Endothelial cell of umbilical vein (primary cell): ENCODE results near the gene H2AZ1. TPM values are rescaled to one million over a fixed set of nuclear protein-coding genes. Genes with fewer than 3 reads are reported as not detected.

Experiments
- BruUV-seq: library from RNA; stranded (reverse); fragments of 400-500 nt; replicated peaks from 2 replicates; lab custom pipeline; 2021; lab: Mats Ljungman, UMichigan
- CTCF ChIA-PET: fragments of 300-600, 350-600 bp; sonication (Branson Sonifier 250); formaldehyde crosslinking; loops from one replicate; lab custom pipeline; 2021; ENCODE audit warnings: antibody characterized with exemption, inconsistent platforms; lab: Charles Lee
- POLR2A ChIA-PET: fragments of 300-600, 350-600 bp; sonication (Branson Sonifier 250); formaldehyde crosslinking; loops from one replicate; lab custom pipeline; 2021; ENCODE audit warnings: antibody characterized with exemption, inconsistent platforms; lab: Charles Lee
- DNase-seq: peaks from one replicate; pipeline ENCODE4 v3.0.0-alpha.2; 2011; ENCODE audit warnings: low read depth, low spot score
- FAIRE-seq: peaks from 2 replicates; lab custom pipeline; 2011; peaks lifted over from hg19 to GRCh38; lab: Jason Lieb, UNC
- H2AFZ ChIP-seq: 2 replicates; pipeline ENCODE4 v1.6.0; 2012; ENCODE audit warnings: low read depth, low read length, control low read depth, inconsistent platforms
- H3K27ac ChIP-seq: 2 replicates; pipeline ENCODE4 v1.5.1; 2011; ENCODE audit warnings: low read depth, mild to moderate bottlenecking, control low read depth, low read length, moderate library complexity; ENCODE audit not compliant: insufficient read depth
- H3K27me3 ChIP-seq, 2 experiments: 2 replicates each; pipeline versions ENCODE4 v1.6.0 to v1.6.1; 2011; ENCODE audit warnings: low read length in 2 of 2, mixed read lengths in 1 of 2; ENCODE audit not compliant: control insufficient read depth in 2 of 2, insufficient read depth in 2 of 2
- H3K36me3 ChIP-seq, 2 experiments: 2 replicates in 1 of 2; 3 replicates in 1 of 2; pipeline ENCODE4 v1.5.1; 2011; ENCODE audit warnings: low read length in 2 of 2, mild to moderate bottlenecking in 1 of 2, moderate library complexity in 1 of 2; ENCODE audit not compliant: control insufficient read depth in 2 of 2, insufficient read depth in 2 of 2; ENCODE audit errors: extremely low read depth in 1 of 2
- H3K4me1 ChIP-seq: 3 replicates; pipeline ENCODE4 v1.5.1; 2011; ENCODE audit warnings: mild to moderate bottlenecking, low read length; ENCODE audit not compliant: control insufficient read depth, insufficient read depth; ENCODE audit errors: extremely low read depth
- H3K4me2 ChIP-seq: 2 replicates; pipeline ENCODE4 v1.6.1; 2011; ENCODE audit warnings: low read length, control low read depth, mixed read lengths; ENCODE audit not compliant: insufficient read depth
- H3K4me3 ChIP-seq, 3 experiments: fragments of 200-600 bp in 1 of 3; sonication (generic), shearing (Covaris generic) in 1 of 3; replicated peaks in 1 of 3; 2 replicates each; pipeline ENCODE4 v1.5.1; 2011 to 2016; ENCODE audit warnings: control low read depth in 3 of 3, low read length in 3 of 3, mild to moderate bottlenecking in 2 of 3, inconsistent platforms in 1 of 3, low read depth in 1 of 3, moderate library complexity in 1 of 3; ENCODE audit not compliant: insufficient read depth in 1 of 3
- H3K79me2 ChIP-seq: 2 replicates; pipeline ENCODE4 v1.6.0; 2012; ENCODE audit warnings: low read length, inconsistent platforms; ENCODE audit not compliant: control insufficient read depth, insufficient read depth
- H3K9ac ChIP-seq: replicated peaks from 2 replicates; pipeline ENCODE3; 2011; ENCODE audit warnings: low read length, control low read depth; ENCODE audit not compliant: insufficient read depth; ENCODE audit errors: extremely low read depth
- H3K9me1 ChIP-seq: replicated peaks from 3 replicates; pipeline ENCODE4 v1.6.0; 2011; ENCODE audit warnings: mild to moderate bottlenecking, low read length; ENCODE audit not compliant: control insufficient read depth, insufficient read depth; ENCODE audit errors: extremely low read depth
- H3K9me3 ChIP-seq: replicated peaks from 2 replicates; pipeline ENCODE4 v1.5.1; 2012; ENCODE audit warnings: low read length, inconsistent platforms; ENCODE audit not compliant: control insufficient read depth, insufficient read depth
- H4K20me1 ChIP-seq: replicated peaks from 2 replicates; pipeline ENCODE3; 2011; ENCODE audit warnings: mild to moderate bottlenecking, low read length; ENCODE audit not compliant: control insufficient read depth, insufficient read depth; ENCODE audit errors: extremely low read depth
- CTCF ChIP-seq, 2 donors: IDR thresholded peaks; 1 replicate in 1 of 2; 2 replicates in 1 of 2; pipeline ENCODE4 v1.5.1; 2011; ENCODE audit warnings: low read length in 2 of 2, mild to moderate bottlenecking in 2 of 2, moderate library complexity in 2 of 2, control low read depth in 1 of 2, inconsistent platforms in 1 of 2, low read depth in 1 of 2; ENCODE audit not compliant: insufficient read depth in 1 of 2; ENCODE audit errors: extremely low read depth in 1 of 2
- EZH2 ChIP-seq: IDR thresholded peaks from 2 replicates; pipeline ENCODE4 v1.6.1; 2012; ENCODE audit warnings: borderline replicate concordance, low read depth, mild to moderate bottlenecking, moderate library complexity, low read length, inconsistent platforms; ENCODE audit not compliant: severe bottlenecking
- FOS ChIP-seq: IDR thresholded peaks from 2 replicates; pipeline ENCODE4 v1.6.1; 2011; ENCODE audit warnings: mild to moderate bottlenecking, low read length, moderate library complexity, borderline replicate concordance; ENCODE audit not compliant: insufficient read depth
- GATA2 ChIP-seq: IDR thresholded peaks from 2 replicates; pipeline ENCODE4 v1.7.0; 2011; ENCODE audit warnings: low read depth, mild to moderate bottlenecking, moderate library complexity, mixed read lengths, low read length; ENCODE audit not compliant: insufficient read length, insufficient read depth
- JUN ChIP-seq: IDR thresholded peaks from 2 replicates; pipeline ENCODE4 v1.6.1; 2011; ENCODE audit warnings: borderline replicate concordance, low read depth; ENCODE audit not compliant: insufficient read length, insufficient read depth
- MYC ChIP-seq: IDR thresholded peaks from one replicate; pipeline ENCODE4 v1.6.1; 2011; ENCODE audit warnings: mild to moderate bottlenecking, low read depth, low read length
- POLR2A ChIP-seq: IDR thresholded peaks from 2 replicates; pipeline ENCODE4 v1.6.1; 2012; ENCODE audit warnings: low read depth, mild to moderate bottlenecking, control low read depth, low read length
- POLR2AphosphoS5 ChIP-seq: IDR thresholded peaks from 2 replicates; pipeline ENCODE4 v1.6.1; 2012; ENCODE audit warnings: low read depth, mild to moderate bottlenecking, control low read depth, low read length, moderate library complexity; ENCODE audit not compliant: insufficient read depth
- dilution Hi-C: fragments of 300-500 bp; cut with MboI; formaldehyde crosslinking; loops from one replicate; pipeline ENCODE4 v1.15.0; 2019; ENCODE audit warnings: low sequenced_read_pairs; ENCODE audit not compliant: extremely low pct_ligation_motif_present
- intact Hi-C: fragments of 100-400 bp; cut with micrococcal nuclease; formaldehyde crosslinking; loops from one replicate; pipeline ENCODE4 v1.10.0; 2022
- polyA plus RNA-seq, 4 experiments: library from polyadenylated mRNA; depleted of rRNA in 3 of 4; stranded (reverse) in 3 of 4; unstranded in 1 of 4; fragments of >200 nt; gene quantifications; 2 replicates each; pipeline versions ENCODE4 v1.2.1 to v1.2.3, GENCODE V29; 2011 to 2012; ENCODE audit warnings: missing spikeins in 1 of 4
- total RNA-seq: library from RNA; stranded (reverse); gene quantifications from 2 replicates; pipeline ENCODE4 v1.2.3, GENCODE V29; 2021
- TF ChIP-seq, protein P1 (sequence below): IDR thresholded peaks from 2 replicates; pipeline ENCODE4 v1.6.1; 2011; ENCODE audit not compliant: insufficient read depth, insufficient read length

The H2AZ1 gene
- total and polyA plus RNA-seq, 2 donors (not counting 3 experiments of a cell fraction or from before 2014, with no cell fraction given), result 682 to 715 TPM

GRCh38 chr4:99927566-99927965 lies 22.5 kb downstream of the H2AZ1 start:
- Histone ChIP-seq H3K4me1 (no peaks in the 10 kb centered on the region), H3K79me2 (peaks cover 48% of the 10 kb centered on the region), H3K9me1 (no peaks in the 10 kb centered on the region), H3K27me3 (no peaks in the 10 kb centered on the region), H3K4me2 (no peak overlapping the region), H3K27ac (no peak overlapping the region), H3K36me3 (peaks cover 0 to 6% of the 10 kb centered on the region in 2 experiments), H4K20me1 (peaks cover 4% of the 10 kb centered on the region), H2AFZ (no peak overlapping the region), H3K4me3 (no peak overlapping the region), H3K9ac (no peak overlapping the region), H3K9me3 (no peaks in the 10 kb centered on the region)
- no TSS peak for BruUV-seq
- TF ChIP-seq MYC, result no peak
- TF ChIP-seq, protein P1, sequence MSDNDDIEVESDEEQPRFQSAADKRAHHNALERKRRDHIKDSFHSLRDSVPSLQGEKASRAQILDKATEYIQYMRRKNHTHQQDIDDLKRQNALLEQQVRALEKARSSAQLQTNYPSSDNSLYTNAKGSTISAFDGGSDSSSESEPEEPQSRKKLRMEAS, result no peak
- ChIA-PET POLR2A (no interaction called here), CTCF (no interaction called here)
- intact Hi-C loops (no loop called here), dilution Hi-C loops (no loop called here)
- DNase-seq (no peak), FAIRE-seq (no peak)

- Histone ChIP-seq H3K9me3 (no peaks in the 10 kb centered on the region), H3K79me2 (peaks cover 5% of the 10 kb centered on the region), H3K4me1 (no peaks in the 10 kb centered on the region), H3K9me1 (no peaks in the 10 kb centered on the region), H3K27ac (no peak overlapping the region), H3K9ac (no peak overlapping the region), H4K20me1 (no peaks in the 10 kb centered on the region), H3K36me3 (peaks cover 0 to 8% of the 10 kb centered on the region in 2 experiments), H3K27me3 (no peaks in the 10 kb centered on the region), H3K4me3 (no peak overlapping the region), H2AFZ (no peak overlapping the region), H3K4me2 (no peak overlapping the region)
- no TSS peak for BruUV-seq
- CTCF ChIA-PET, result interaction anchor here (1.8 kb wide), 1 partner anchor 28 kb away, joined by 5 read pairs; no protein-coding TSS in a partner anchor
- POLR2A ChIA-PET, result no interaction called here
- TF ChIP-seq EZH2 (no peak), JUN (no peak), GATA2 (no peak), FOS (no peak), POLR2AphosphoS5 (no peak), CTCF (IDR thresholded peaks at IDR 0.05; ENCODE audit: extremely low read depth in 1 of 2, insufficient read depth in 1 of 2, low read depth in 1 of 2, low read length in 2 of 2) (no peak), MYC (no peak), POLR2A (no peak)
- TF ChIP-seq, protein P1, result no peak
- dilution Hi-C loops, result no loop called here
- no peak for FAIRE-seq
- intact Hi-C loops, result no loop called here
- no peak for DNase-seq
Observed at GRCh38 chr4:99921174-99921573, 28.9 kb downstream of the H2AZ1 start.
